ENCODE measurements around the gene ZNF827. TPM values are rescaled to one million over a fixed set of nuclear protein-coding genes. Genes with fewer than 3 reads are reported as not detected.

ZNF827 gene
- polyA plus RNA-seq = 6.8 and 10.6 TPM in 2 replicates

GRCh38 chr4:145938618-145939440 is at the start of gene ZNF827:
Gene ZNF827, minus strand, starts transcription at chr4:145938823. Its CDS starts 416 bp downstream, at chr4:145938407.

Other genes with a start within 250 kb of the ZNF827 start
- 77.2 and 82.4 TPM in 2 replicates for gene LSM6, start 236.9 kb upstream of the ZNF827 start, polyA plus RNA-seq